Hepatocyte (in vitro differentiated cells): ENCODE measurements around the gene SYT7. TPM values are rescaled to one million over a fixed set of nuclear protein-coding genes. Genes with fewer than 3 reads are reported as not detected.

Experiments used
- DNase-seq: peaks from one replicate; pipeline ENCODE4 v3.0.0-alpha.2; 2016; ENCODE audit warnings: low spot score
- H2AFZ ChIP-seq: fragments of 200-600 bp; sonication (generic); 2 replicates; pipeline ENCODE4 v1.6.0; 2016; ENCODE audit warnings: antibody characterized with exemption, mild to moderate bottlenecking
- H3K27ac ChIP-seq: fragments of 200-600 bp; sonication (generic); 2 replicates; pipeline ENCODE4 v1.5.1; 2016; ENCODE audit warnings: mild to moderate bottlenecking
- H3K27me3 ChIP-seq: fragments of 200-600 bp; sonication (generic); 2 replicates; pipeline ENCODE4 v1.6.1; 2016
- H3K36me3 ChIP-seq: fragments of 200-600 bp; sonication (generic); replicated peaks from 2 replicates; pipeline ENCODE4 v1.5.1; 2016; ENCODE audit warnings: low read depth; ENCODE audit not compliant: insufficient read depth
- H3K4me1 ChIP-seq: fragments of 200-600 bp; sonication (generic); 2 replicates; pipeline ENCODE4 v1.5.1; 2016; ENCODE audit warnings: mild to moderate bottlenecking, moderate library complexity; ENCODE audit not compliant: insufficient read depth
- H3K4me2 ChIP-seq: fragments of 200-600 bp; sonication (generic); 2 replicates; pipeline ENCODE4 v1.6.0; 2016
- H3K4me3 ChIP-seq: fragments of 200-600 bp; sonication (generic); 2 replicates; pipeline ENCODE4 v1.5.1; 2016; ENCODE audit warnings: mild to moderate bottlenecking
- H3K79me2 ChIP-seq: fragments of 200-600 bp; sonication (generic); 2 replicates; pipeline ENCODE4 v1.6.0; 2017; ENCODE audit warnings: mild to moderate bottlenecking
- H3K9me2 ChIP-seq: fragments of 200-600 bp; sonication (generic); replicated peaks from 2 replicates; pipeline ENCODE4 v1.6.0; 2017; ENCODE audit warnings: mild to moderate bottlenecking; ENCODE audit not compliant: insufficient read depth
- H3K9me3 ChIP-seq: fragments of 200-600 bp; sonication (generic); 2 replicates; pipeline ENCODE4 v1.5.1; 2016; ENCODE audit warnings: low read depth, mild to moderate bottlenecking
- H4K20me1 ChIP-seq: fragments of 200-600 bp; sonication (generic); 2 replicates; pipeline ENCODE4 v1.6.0; 2016; ENCODE audit warnings: mild to moderate bottlenecking; ENCODE audit not compliant: insufficient read depth, poor library complexity, severe bottlenecking
- CTCF ChIP-seq: fragments of 200-600 bp; sonication (generic); IDR thresholded peaks from 2 replicates; pipeline ENCODE4 v1.5.1; 2016; ENCODE audit warnings: antibody characterized with exemption, mild to moderate bottlenecking; ENCODE audit not compliant: poor library complexity
- EZH2 ChIP-seq: fragments of 200-600 bp; sonication (generic); IDR thresholded peaks from 2 replicates; pipeline ENCODE4 v1.6.1; 2016; ENCODE audit warnings: antibody characterized with exemption, mild to moderate bottlenecking, borderline replicate concordance
- EZH2phosphoT487 ChIP-seq: fragments of 200-600 bp; sonication (generic); IDR thresholded peaks from one replicate; pipeline ENCODE4 v1.6.1; 2018; ENCODE audit warnings: antibody characterized with exemption, mild to moderate bottlenecking, low read depth, moderate library complexity; ENCODE audit not compliant: unreplicated experiment, severe bottlenecking
- WGBS: methylation state at CpG from one replicate; pipeline ENCODE4 v1.1.6; 2016; ENCODE audit warnings: low lambda C conversion rate; ENCODE audit errors: missing lambda C conversion rate; 5-methylcytosine and 5-hydroxymethylcytosine counted together
- polyA plus RNA-seq: library from polyadenylated mRNA; unstranded; fragments of >200 nt; fragmentation: Nextera tagmentation; extraction: Ambion mirVana; gene quantifications from 2 replicates; pipeline ENCODE4 v1.2.1, GENCODE V29; 2016
- total RNA-seq: library from RNA; depleted of rRNA; stranded (reverse); fragments of >200 nt; gene quantifications from 2 replicates; pipeline ENCODE4 v1.2.3, GENCODE V29; 2014

Gene SYT7
- total and polyA plus RNA-seq, 2 experiments from 2014 or later, result 11.3 to 15.5 TPM

- H3K27me3 ChIP-seq, result peaks cover 34% of the 10 kb centered on the region
These were observed 24.3 kb downstream of the SYT7 start for GRCh38 chr11:61556621-61557020.

GRCh38 chr11:61555978-61556377 lies 24.9 kb downstream of the SYT7 start:
- peak overlapping the region; percentile 73 for H3K4me2 ChIP-seq
- no peaks in the 10 kb centered on the region for H3K79me2 ChIP-seq
- no peak overlapping the region for H2AFZ ChIP-seq
- H3K9me2 ChIP-seq, result no peaks in the 10 kb centered on the region
- TF ChIP-seq CTCF, result no peak
- no peak for TF ChIP-seq EZH2phosphoT487
- no peak for TF ChIP-seq EZH2
- H3K27me3 ChIP-seq, result peaks cover 34% of the 10 kb centered on the region
- no peak overlapping the region for H3K4me3 ChIP-seq
- no peak for DNase-seq
- no peaks in the 10 kb centered on the region for H3K9me3 ChIP-seq
- WGBS, result 75% methylated on average over 8 of the region's 10 CpGs
- peaks cover 19% of the 10 kb centered on the region for H3K4me1 ChIP-seq
- H3K27ac ChIP-seq, result no peak overlapping the region
- H3K36me3 ChIP-seq, result no peaks in the 10 kb centered on the region
- H4K20me1 ChIP-seq, result no peaks in the 10 kb centered on the region

More at GRCh38 chr11:61556621-61557020, 24.3 kb downstream of the SYT7 start:
- H3K36me3 ChIP-seq, result no peaks in the 10 kb centered on the region
- 88% methylated on average over 3 of the region's 3 CpGs for WGBS
- no peaks in the 10 kb centered on the region for H3K9me2 ChIP-seq
- no peak overlapping the region for H3K27ac ChIP-seq
- H3K79me2 ChIP-seq, result no peaks in the 10 kb centered on the region
- H3K4me3 ChIP-seq, result no peak overlapping the region
- H3K9me3 ChIP-seq, result no peaks in the 10 kb centered on the region
- no peak overlapping the region for H3K4me2 ChIP-seq
- DNase-seq, result no peak
- H3K4me1 ChIP-seq, result peaks cover 19% of the 10 kb centered on the region
- TF ChIP-seq EZH2, result no peak
- no peak for TF ChIP-seq EZH2phosphoT487
- TF ChIP-seq CTCF, result no peak
- H4K20me1 ChIP-seq, result no peaks in the 10 kb centered on the region
- no peak overlapping the region for H2AFZ ChIP-seq

GRCh38 chr11:61555051-61555969 lies 25.6 kb downstream of the SYT7 start:
- TF ChIP-seq EZH2phosphoT487 (no peak), CTCF (peak; percentile 31), EZH2 (peak; percentile 48)
- peak; percentile 60 for DNase-seq
- peaks cover 33% of the 10 kb centered on the region for H3K27me3 ChIP-seq

More at GRCh38 chr11:61555051-61555969, 25.6 kb downstream of the SYT7 start:
- WGBS, result 14% methylated on average over 39 of the region's 57 CpGs
- no peaks in the 10 kb centered on the region for H4K20me1 ChIP-seq
- H3K4me2 ChIP-seq, result peak overlapping the region; percentile 73
- H3K4me1 ChIP-seq, result peaks cover 19% of the 10 kb centered on the region
- H3K36me3 ChIP-seq, result no peaks in the 10 kb centered on the region
- H3K27ac ChIP-seq, result no peak overlapping the region
- H3K4me3 ChIP-seq, result no peak overlapping the region
- no peak overlapping the region for H2AFZ ChIP-seq
- no peaks in the 10 kb centered on the region for H3K9me3 ChIP-seq
- no peaks in the 10 kb centered on the region for H3K9me2 ChIP-seq
- no peaks in the 10 kb centered on the region for H3K79me2 ChIP-seq
